Measurements from ENCODE around the gene SAP30. TPM values are rescaled to one million over a fixed set of nuclear protein-coding genes. Genes with fewer than 3 reads are reported as not detected.

The SAP30 gene
- total RNA-seq, 1 donor from 2014 or later: 8.8 TPM

GRCh38 chr4:173367285-173367684 is 3.5 kb upstream of the SAP30 start:
- Histone ChIP-seq H3K9me3 (ENCODE audit: insufficient read depth, low read depth, low read length) (no peaks in the 10 kb centered on the region), H2AFZ (ENCODE audit: low read depth, low read length) (no peak overlapping the region), H3K27me3 (ENCODE audit: insufficient read depth, low read length) (no peaks in the 10 kb centered on the region), H3K9ac (ENCODE audit: low read length) (no peak overlapping the region), H3K4me1 (ENCODE audit: insufficient read depth, low read length) (peaks cover 4% of the 10 kb centered on the region), H3K4me2 (ENCODE audit: low read length) (peak overlapping the region; percentile 25), H3K4me3 (ENCODE audit: insufficient read depth, low read depth, low read length) (no peak overlapping the region), H3K27ac (ENCODE audit: low read depth, low read length) (no peak overlapping the region), H3K36me3 (ENCODE audit: insufficient read depth, low read length) (no peaks in the 10 kb centered on the region), H4K20me1 (ENCODE audit: insufficient read depth, low read length) (no peaks in the 10 kb centered on the region), H3K79me2 (ENCODE audit: insufficient read depth, low read length) (peaks cover 10% of the 10 kb centered on the region)
- H3K27me3 Mint-ChIP-seq (ENCODE audit: low read depth, unreplicated experiment): no peaks in the 10 kb centered on the region
- DNase-seq (ENCODE audit: low read depth) (no peak), FAIRE-seq (peak; percentile 49)
- H3K4me3 Mint-ChIP-seq (ENCODE audit: unreplicated experiment): no peak overlapping the region
- TF ChIP-seq EZH2 (IDR thresholded peaks at IDR 0.05; ENCODE audit: insufficient read depth, low read length): no peak
- H3K4me1 Mint-ChIP-seq (ENCODE audit: low read depth, unreplicated experiment): peaks cover 3% of the 10 kb centered on the region
- H3K36me3 Mint-ChIP-seq (ENCODE audit: low read depth, unreplicated experiment): no peaks in the 10 kb centered on the region
- no peaks in the 10 kb centered on the region for H3K9me3 Mint-ChIP-seq (ENCODE audit: unreplicated experiment)
- no peak overlapping the region for H3K27ac Mint-ChIP-seq (ENCODE audit: unreplicated experiment)

- H3K27me3 Mint-ChIP-seq (ENCODE audit: low read depth, unreplicated experiment): no peaks in the 10 kb centered on the region
These were observed 2.8 kb upstream of the SAP30 start for GRCh38 chr4:173367946-173368345.

GRCh38 chr4:173370130-173370476 is 651 bp upstream of the SAP30 start:
- H3K79me2 ChIP-seq (ENCODE audit: insufficient read depth, low read length): peaks cover 34% of the 10 kb centered on the region
- peak overlapping the region; percentile 99 for H3K4me3 Mint-ChIP-seq (ENCODE audit: unreplicated experiment)
- H3K9me3 Mint-ChIP-seq (ENCODE audit: unreplicated experiment): no peaks in the 10 kb centered on the region
- H4K20me1 ChIP-seq (ENCODE audit: insufficient read depth, low read length): no peaks in the 10 kb centered on the region
- peaks cover 3% of the 10 kb centered on the region for H3K4me1 Mint-ChIP-seq (ENCODE audit: low read depth, unreplicated experiment)
- no peaks in the 10 kb centered on the region for H3K27me3 ChIP-seq (ENCODE audit: insufficient read depth, low read length)
- no peaks in the 10 kb centered on the region for H3K36me3 Mint-ChIP-seq (ENCODE audit: low read depth, unreplicated experiment)
- H3K27ac Mint-ChIP-seq (ENCODE audit: unreplicated experiment): peak overlapping the region; percentile 98
- peak overlapping the region; percentile 93 for H3K4me3 ChIP-seq (ENCODE audit: insufficient read depth, low read depth, low read length)
- H3K36me3 ChIP-seq (ENCODE audit: insufficient read depth, low read length): no peaks in the 10 kb centered on the region
- peaks cover 4% of the 10 kb centered on the region for H3K4me1 ChIP-seq (ENCODE audit: insufficient read depth, low read length)
- H3K9me3 ChIP-seq (ENCODE audit: insufficient read depth, low read depth, low read length): no peaks in the 10 kb centered on the region
- H3K4me2 ChIP-seq (ENCODE audit: low read length): peak overlapping the region; percentile 94
- peak overlapping the region; percentile 75 for H2AFZ ChIP-seq (ENCODE audit: low read depth, low read length)
- peak overlapping the region; percentile 91 for H3K9ac ChIP-seq (ENCODE audit: low read length)
- DNase-seq (ENCODE audit: low read depth) (no peak), FAIRE-seq (no peak)
- H3K27ac ChIP-seq (ENCODE audit: low read depth, low read length): peak overlapping the region; percentile 83
- TF ChIP-seq CTCF (IDR thresholded peaks at IDR 0.05; ENCODE audit: insufficient read depth, low read depth, low read length) (no peak), EZH2 (IDR thresholded peaks at IDR 0.05; ENCODE audit: insufficient read depth, low read length) (no peak)
- H3K27me3 Mint-ChIP-seq (ENCODE audit: low read depth, unreplicated experiment): no peaks in the 10 kb centered on the region

More at GRCh38 chr4:173367946-173368345, 2.8 kb upstream of the SAP30 start:
- Mint-ChIP-seq H3K9me3 (ENCODE audit: unreplicated experiment) (no peaks in the 10 kb centered on the region), H3K4me3 (ENCODE audit: unreplicated experiment) (peak overlapping the region; percentile 50), H3K27ac (ENCODE audit: unreplicated experiment) (no peak overlapping the region), H3K36me3 (ENCODE audit: low read depth, unreplicated experiment) (no peaks in the 10 kb centered on the region), H3K4me1 (ENCODE audit: low read depth, unreplicated experiment) (peaks cover 3% of the 10 kb centered on the region)
- Histone ChIP-seq H4K20me1 (ENCODE audit: insufficient read depth, low read length) (no peaks in the 10 kb centered on the region), H3K4me1 (ENCODE audit: insufficient read depth, low read length) (peaks cover 4% of the 10 kb centered on the region), H3K27ac (ENCODE audit: low read depth, low read length) (no peak overlapping the region), H3K9ac (ENCODE audit: low read length) (no peak overlapping the region), H3K79me2 (ENCODE audit: insufficient read depth, low read length) (peaks cover 17% of the 10 kb centered on the region), H3K36me3 (ENCODE audit: insufficient read depth, low read length) (no peaks in the 10 kb centered on the region), H3K9me3 (ENCODE audit: insufficient read depth, low read depth, low read length) (no peaks in the 10 kb centered on the region), H3K4me3 (ENCODE audit: insufficient read depth, low read depth, low read length) (no peak overlapping the region), H2AFZ (ENCODE audit: low read depth, low read length) (no peak overlapping the region), H3K4me2 (ENCODE audit: low read length) (no peak overlapping the region), H3K27me3 (ENCODE audit: insufficient read depth, low read length) (no peaks in the 10 kb centered on the region)
- DNase-seq (ENCODE audit: low read depth): peak; percentile 14
- no peak for FAIRE-seq
- TF ChIP-seq EZH2 (IDR thresholded peaks at IDR 0.05; ENCODE audit: insufficient read depth, low read length): no peak
- no peak for TF ChIP-seq CTCF (IDR thresholded peaks at IDR 0.05; ENCODE audit: insufficient read depth, low read depth, low read length)

All from astrocyte (in vitro differentiated cells and primary cell).